NCI-H2196 treated with DMSO at 0.1 percent for 48 hours (cell line): Measurements from ENCODE around the gene PRKAB1.
A peak's percentile ranks its signal among the peaks of the same experiment; 100 is the strongest.
"Not testable (repeated sequence)": the region's sequence is repeated elsewhere in the genome, so short reads cannot be mapped to it uniquely, and the experiment has no call there.

Experiments used
- DNase-seq: peaks from one replicate; lab custom pipeline; 2025; ENCODE audit not compliant: unreplicated experiment; lab: John Stamatoyannopoulos, UW

The PRKAB1 gene

DNA sequence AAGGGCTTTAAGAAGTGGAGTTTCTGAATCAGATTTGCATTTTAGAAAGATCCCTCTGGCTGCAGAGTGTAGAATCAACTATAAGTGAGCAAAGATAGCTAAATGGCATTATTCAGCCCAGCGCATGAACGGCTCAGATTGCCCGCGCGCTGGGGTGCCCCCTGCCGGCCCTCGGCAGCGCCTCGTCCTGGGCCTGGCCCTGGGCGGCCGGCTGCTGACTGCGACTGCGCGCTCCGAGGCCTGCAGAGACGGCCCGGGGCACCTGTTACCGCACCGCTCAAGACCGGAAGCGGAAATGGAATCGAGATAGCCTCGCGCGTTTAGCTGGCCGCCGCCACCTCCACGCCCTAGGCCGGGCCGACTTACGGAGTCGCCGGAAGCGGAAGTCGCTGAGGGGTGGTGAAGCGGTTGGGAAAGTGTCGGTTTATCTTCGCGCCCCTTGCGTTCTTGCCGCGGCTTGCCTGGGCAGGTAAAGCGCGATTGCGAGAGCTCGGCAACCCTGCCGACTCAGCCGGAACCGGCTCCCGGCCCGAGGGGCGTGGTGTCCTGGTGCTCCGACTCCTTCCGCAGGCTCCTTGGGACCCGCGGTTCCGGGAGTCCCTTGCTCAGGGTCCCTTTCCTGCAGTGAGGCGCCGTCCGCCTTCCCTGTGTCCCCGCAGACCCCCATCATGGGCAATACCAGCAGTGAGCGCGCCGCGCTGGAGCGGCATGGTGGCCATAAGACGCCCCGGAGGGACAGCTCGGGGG, at the start of gene PRKAB1:
PRKAB1 (plus strand) TSS at position 557 of the 747 bp plus-strand sequence; CDS start at position 669, 112 bp downstream.
- peak; percentile 98 for DNase-seq

GRCh38 chr12:119618328-119618896, 49.5 kb upstream of the PRKAB1 start:
- DNase-seq: not testable (repeated sequence)

- no peak for DNase-seq
These were observed 47.4 kb upstream of the PRKAB1 start for GRCh38 chr12:119620490-119620889.

- DNase-seq: no peak
These were observed 46.1 kb upstream of the PRKAB1 start for GRCh38 chr12:119621878-119622277.

GRCh38 chr12:119624966-119625365, 43.0 kb upstream of the PRKAB1 start:
- no peak for DNase-seq

DNA sequence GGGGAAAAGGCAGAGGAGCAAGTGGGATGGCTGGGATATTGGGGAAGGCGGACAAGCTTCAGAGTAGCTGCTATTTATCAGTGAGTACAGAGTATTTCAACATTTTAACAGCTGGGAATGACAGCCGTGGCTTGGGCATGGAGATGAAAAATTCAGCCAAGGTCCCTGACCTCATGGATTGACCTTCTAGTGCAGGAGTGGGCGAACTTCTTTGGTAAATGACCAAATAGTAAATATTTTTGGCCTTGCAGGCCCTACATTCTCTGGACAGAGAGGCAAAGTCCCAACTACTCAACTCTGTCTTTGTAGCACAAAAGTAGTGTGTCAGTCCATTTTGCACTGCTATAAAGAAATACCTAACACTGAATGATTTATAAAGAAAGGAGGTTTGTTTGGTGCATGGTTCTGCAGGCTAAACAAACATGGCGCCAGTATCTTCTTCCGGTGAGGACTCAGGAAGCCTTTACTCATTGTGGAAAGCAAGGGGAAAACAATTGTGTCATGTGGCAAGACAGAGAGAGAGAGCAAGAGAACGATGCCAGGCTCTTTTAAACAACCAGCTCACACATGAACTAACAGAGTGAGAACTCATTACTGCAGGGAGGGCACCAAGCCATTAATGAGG, 40.8 kb upstream of the PRKAB1 start:
- no peak for DNase-seq

DNA sequence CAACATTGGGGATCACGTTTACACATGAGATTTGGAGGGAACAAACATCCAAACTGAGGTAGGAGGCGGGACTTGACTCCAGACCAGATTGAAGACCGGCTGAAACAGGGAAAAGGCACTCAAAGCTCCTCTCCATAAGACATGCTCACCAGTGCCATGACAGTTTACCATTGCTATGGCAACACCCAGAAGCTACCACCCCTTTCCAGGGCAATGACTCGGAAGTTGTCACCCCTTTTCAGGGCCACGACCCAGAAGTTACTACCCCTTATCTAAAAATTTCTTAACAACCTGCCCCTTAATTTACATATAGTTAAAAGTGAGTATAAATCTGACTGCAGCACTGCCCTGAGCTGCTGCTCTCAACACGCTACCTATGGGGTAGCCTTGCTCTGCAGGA, 40.2 kb upstream of the PRKAB1 start:
- no peak for DNase-seq

DNA sequence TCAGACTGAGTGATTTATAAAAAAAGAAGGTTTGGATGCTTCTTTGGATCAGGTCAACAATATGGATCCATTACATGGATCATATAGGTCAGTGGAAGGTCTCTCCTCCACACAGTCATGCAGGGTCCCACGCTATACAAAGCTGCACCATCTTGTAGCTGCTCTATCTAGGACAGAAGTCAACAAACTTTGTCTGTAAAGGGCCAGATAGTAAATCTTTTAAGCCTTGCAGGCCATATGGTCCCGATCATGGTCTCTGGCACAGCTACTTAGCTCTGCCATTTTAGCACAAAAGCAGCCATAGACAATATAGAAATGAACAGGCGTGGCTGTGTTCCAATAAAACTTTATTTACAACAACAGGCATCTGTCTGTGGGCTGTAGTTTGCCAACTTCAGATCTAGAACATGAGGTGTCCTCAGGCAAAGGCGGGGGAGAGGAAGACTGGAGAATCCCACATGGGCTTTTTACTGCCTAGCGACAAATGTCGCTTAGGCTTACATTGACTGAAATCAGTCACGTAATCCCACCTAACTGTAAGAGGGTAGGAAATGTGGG, 37.6 kb upstream of the PRKAB1 start:
- no peak for DNase-seq

DNA sequence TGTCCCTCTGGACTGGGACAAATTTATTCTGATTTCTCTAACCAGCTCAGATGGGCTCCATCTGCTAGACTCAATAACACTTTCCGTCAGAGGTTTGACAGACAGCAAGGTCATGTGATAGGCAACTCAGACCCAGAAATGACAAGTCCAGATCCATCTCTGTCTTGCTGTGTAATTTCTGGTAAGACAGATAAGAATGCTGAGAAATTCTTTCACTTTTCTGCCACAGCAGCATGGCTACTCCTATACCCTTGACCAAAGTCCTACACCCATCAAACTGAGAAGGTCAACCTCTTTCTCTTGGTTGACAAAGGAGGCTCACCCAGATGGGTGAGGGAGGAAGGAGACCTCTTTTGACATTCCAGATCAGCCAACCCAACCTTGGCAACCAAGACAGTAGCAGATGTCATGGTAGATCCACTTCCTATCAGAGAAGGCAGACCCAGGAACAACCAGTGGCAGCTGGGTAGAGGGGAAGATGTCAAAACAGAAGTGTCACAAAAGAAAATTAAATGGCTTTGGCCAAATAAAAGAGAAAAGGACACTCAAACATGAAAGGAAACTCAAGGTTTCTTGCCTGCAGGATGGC, 36.9 kb upstream of the PRKAB1 start:
- no peak for DNase-seq

DNA sequence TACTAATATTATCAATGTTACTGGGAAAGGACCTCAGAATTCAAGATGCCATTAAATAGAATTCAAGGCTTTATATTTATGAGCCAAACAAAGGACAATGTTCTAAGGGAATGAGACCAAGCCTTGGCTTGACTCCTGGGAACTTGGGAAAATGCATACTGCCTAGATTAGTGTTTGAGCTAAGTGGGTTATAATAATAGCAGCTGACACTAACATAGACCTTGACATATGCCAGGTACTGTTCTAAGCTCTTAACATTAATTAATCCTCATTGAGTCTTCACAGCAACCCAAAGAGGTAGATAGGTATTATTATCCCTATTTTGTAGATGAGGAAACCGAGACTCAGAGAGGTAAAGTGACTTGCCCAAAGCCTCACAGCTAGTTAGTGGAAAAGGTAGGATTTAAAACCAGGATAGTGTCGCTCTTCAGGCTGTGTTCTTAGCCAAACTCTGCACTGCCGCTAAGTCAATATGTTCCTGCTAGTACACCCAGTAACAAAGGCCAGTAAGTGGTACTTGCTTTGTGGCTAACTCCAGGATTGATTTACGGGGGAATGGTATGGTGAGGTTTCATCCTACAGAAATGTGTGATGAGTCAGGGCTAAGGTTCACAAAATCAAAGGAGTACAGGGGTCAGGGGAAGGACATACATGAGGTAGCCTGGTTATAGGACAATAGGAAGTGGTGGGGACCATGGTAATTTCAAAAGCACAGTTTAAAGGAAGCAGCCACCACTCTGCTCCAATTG, 35.8 kb upstream of the PRKAB1 start:
- no peak for DNase-seq

- DNase-seq: no peak
These were observed 33.2 kb upstream of the PRKAB1 start for GRCh38 chr12:119634743-119635142.

GRCh38 chr12:119642986-119643385, 24.9 kb upstream of the PRKAB1 start:
- no peak for DNase-seq

DNA sequence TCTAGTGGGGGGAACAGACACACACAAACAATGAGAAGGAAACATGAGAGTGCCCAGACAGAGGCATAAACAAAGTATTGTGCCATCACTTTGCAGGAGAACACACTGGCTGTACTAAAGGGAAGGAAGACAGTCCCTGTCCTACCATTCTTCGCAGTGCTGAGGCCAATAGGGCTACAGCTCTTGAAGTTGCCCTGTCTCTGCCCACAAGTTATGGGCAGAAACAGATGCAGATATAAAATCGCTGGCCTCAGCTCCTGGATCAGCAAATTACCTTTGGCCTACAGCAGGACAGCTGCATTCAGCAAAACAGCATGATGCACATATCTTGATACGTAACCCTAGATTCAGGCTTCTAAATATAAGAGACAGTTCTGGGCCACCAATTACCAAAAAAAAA, 23.0 kb upstream of the PRKAB1 start:
- DNase-seq: no peak

- DNase-seq: no peak
These were observed 22.3 kb upstream of the PRKAB1 start for GRCh38 chr12:119645535-119646059.

DNA sequence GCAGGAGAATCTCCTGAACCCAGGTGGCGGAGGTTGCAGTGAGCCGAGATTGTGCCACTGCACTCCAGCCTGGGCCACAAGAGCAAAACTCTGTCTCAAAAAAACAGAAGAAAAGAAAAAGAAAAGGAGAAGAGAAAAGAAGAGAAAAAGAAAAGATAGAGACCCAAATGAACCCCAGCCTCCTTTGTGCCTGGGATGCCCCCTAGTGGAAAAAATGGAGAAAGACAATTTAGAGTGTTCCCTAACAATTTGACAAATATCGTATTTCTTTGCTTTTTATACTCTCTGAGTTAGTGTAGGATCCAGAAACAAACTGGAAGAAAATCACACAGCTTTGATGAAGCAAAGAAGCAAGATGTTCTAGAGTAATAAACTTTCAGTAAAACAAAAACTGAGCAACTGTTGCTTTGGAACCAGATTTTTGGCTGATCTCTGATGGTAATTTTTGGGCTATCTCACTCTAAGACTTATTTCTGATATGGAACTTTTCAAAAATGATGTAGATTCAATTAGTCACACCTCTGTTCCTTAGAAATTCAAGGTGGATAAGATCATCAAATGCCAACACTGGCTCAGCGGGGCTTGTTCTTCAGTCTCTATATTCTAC, 18.6 kb upstream of the PRKAB1 start:
- no peak for DNase-seq

DNA sequence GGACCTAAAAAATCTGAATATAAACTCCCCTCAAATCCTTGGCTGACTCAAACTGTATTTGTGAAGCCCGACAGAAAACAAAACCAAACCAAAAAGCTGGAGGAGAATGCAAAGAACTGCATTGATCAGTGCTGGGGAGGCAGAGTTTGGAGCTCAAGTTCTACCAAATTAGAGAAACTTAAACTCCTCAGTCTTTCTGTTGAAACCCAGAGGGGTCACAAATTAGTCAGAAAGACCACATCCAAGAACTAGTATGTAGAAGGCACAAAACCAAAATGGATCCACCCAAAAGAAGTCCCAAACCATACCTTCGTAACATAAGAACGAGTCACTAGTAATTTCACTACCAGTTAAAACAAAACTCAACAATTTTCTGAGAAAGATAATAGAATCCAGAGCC, 15.3 kb upstream of the PRKAB1 start:
- no peak for DNase-seq

GRCh38 chr12:119657001-119657400, 10.9 kb upstream of the PRKAB1 start:
- not testable (repeated sequence) for DNase-seq

- not testable (repeated sequence) for DNase-seq
These were observed 9.8 kb upstream of the PRKAB1 start for GRCh38 chr12:119658166-119658565.

DNA sequence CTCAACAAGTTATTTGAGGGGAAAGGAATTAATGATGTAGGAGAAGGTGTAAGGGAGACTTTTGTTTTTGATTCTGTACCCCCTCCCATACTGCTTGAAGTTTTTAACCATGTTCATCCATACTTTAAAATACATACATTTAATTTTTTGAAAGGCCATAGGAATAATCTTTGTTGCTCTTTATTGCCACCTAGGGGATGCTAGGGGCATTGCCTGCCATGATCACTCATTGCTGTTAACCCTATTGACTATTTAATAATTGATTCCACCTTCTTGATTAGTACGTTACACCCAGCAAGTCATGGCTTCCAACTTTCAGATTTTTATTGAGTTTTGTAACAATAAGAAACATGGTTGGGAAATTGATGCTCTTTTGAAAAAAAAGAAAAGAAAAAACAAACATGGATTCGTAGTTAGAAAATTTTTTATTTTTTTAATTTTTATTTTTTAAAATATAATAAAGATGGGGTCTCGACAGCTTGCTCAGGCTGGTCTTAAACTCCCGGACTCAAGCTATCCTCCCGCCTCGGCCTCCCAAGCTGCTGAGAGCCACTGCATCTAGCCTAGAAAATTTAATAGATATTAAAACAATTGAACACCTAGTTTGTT, 8.5 kb upstream of the PRKAB1 start:
- DNase-seq: no peak

DNA sequence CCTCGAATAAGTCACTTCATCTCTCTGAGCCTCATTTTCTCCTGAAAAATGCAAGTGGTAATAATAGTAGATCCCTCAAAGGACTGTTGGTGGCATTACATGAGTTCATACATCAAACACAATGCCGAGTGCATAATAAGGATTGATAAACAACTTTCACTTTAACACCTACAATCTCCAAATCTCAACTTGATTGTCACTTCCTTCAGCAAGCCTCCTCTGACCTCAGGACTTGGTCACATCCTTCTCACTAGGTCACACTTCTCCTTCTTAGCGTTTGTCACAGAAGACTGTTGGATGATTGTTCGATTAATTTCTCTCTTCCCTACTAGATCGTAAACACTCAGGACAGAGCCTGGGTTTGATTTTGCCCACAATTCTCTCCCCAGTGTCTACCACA, 7.9 kb upstream of the PRKAB1 start:
- no peak for DNase-seq
